Endothelial cell of umbilical vein (primary cell): ENCODE data around the gene HDAC8. TPM values are rescaled to one million over a fixed set of nuclear protein-coding genes. Genes with fewer than 3 reads are reported as not detected.

Source experiments
- BruUV-seq: library from RNA; stranded (reverse); fragments of 400-500 nt; replicated peaks from 2 replicates; lab custom pipeline; 2021; lab: Mats Ljungman, UMichigan
- CTCF ChIA-PET: fragments of 300-600, 350-600 bp; sonication (Branson Sonifier 250); formaldehyde crosslinking; loops from one replicate; lab custom pipeline; 2021; ENCODE audit warnings: antibody characterized with exemption, inconsistent platforms; lab: Charles Lee
- POLR2A ChIA-PET: fragments of 300-600, 350-600 bp; sonication (Branson Sonifier 250); formaldehyde crosslinking; loops from one replicate; lab custom pipeline; 2021; ENCODE audit warnings: antibody characterized with exemption, inconsistent platforms; lab: Charles Lee
- DNase-seq: peaks from one replicate; pipeline ENCODE4 v3.0.0-alpha.2; 2011; ENCODE audit warnings: low read depth, low spot score
- FAIRE-seq: peaks from 2 replicates; lab custom pipeline; 2011; peaks lifted over from hg19 to GRCh38; lab: Jason Lieb, UNC
- H2AFZ ChIP-seq: 2 replicates; pipeline ENCODE4 v1.6.0; 2012; ENCODE audit warnings: low read depth, low read length, control low read depth, inconsistent platforms
- H3K27ac ChIP-seq: 2 replicates; pipeline ENCODE4 v1.5.1; 2011; ENCODE audit warnings: low read depth, mild to moderate bottlenecking, control low read depth, low read length, moderate library complexity; ENCODE audit not compliant: insufficient read depth
- H3K27me3 ChIP-seq, 2 experiments: 2 replicates each; pipeline versions ENCODE4 v1.6.0 to v1.6.1; 2011; ENCODE audit warnings: low read length in 2 of 2, mixed read lengths in 1 of 2; ENCODE audit not compliant: control insufficient read depth in 2 of 2, insufficient read depth in 2 of 2
- H3K36me3 ChIP-seq, 2 experiments: 2 replicates in 1 of 2; 3 replicates in 1 of 2; pipeline ENCODE4 v1.5.1; 2011; ENCODE audit warnings: low read length in 2 of 2, mild to moderate bottlenecking in 1 of 2, moderate library complexity in 1 of 2; ENCODE audit not compliant: control insufficient read depth in 2 of 2, insufficient read depth in 2 of 2; ENCODE audit errors: extremely low read depth in 1 of 2
- H3K4me1 ChIP-seq: 3 replicates; pipeline ENCODE4 v1.5.1; 2011; ENCODE audit warnings: mild to moderate bottlenecking, low read length; ENCODE audit not compliant: control insufficient read depth, insufficient read depth; ENCODE audit errors: extremely low read depth
- H3K4me2 ChIP-seq: 2 replicates; pipeline ENCODE4 v1.6.1; 2011; ENCODE audit warnings: low read length, control low read depth, mixed read lengths; ENCODE audit not compliant: insufficient read depth
- H3K4me3 ChIP-seq, 3 experiments: fragments of 200-600 bp in 1 of 3; sonication (generic), shearing (Covaris generic) in 1 of 3; replicated peaks in 1 of 3; 2 replicates each; pipeline ENCODE4 v1.5.1; 2011 to 2016; ENCODE audit warnings: control low read depth in 3 of 3, low read length in 3 of 3, mild to moderate bottlenecking in 2 of 3, inconsistent platforms in 1 of 3, low read depth in 1 of 3, moderate library complexity in 1 of 3; ENCODE audit not compliant: insufficient read depth in 1 of 3
- H3K79me2 ChIP-seq: 2 replicates; pipeline ENCODE4 v1.6.0; 2012; ENCODE audit warnings: low read length, inconsistent platforms; ENCODE audit not compliant: control insufficient read depth, insufficient read depth
- H3K9ac ChIP-seq: replicated peaks from 2 replicates; pipeline ENCODE3; 2011; ENCODE audit warnings: low read length, control low read depth; ENCODE audit not compliant: insufficient read depth; ENCODE audit errors: extremely low read depth
- H3K9me1 ChIP-seq: replicated peaks from 3 replicates; pipeline ENCODE4 v1.6.0; 2011; ENCODE audit warnings: mild to moderate bottlenecking, low read length; ENCODE audit not compliant: control insufficient read depth, insufficient read depth; ENCODE audit errors: extremely low read depth
- H3K9me3 ChIP-seq: replicated peaks from 2 replicates; pipeline ENCODE4 v1.5.1; 2012; ENCODE audit warnings: low read length, inconsistent platforms; ENCODE audit not compliant: control insufficient read depth, insufficient read depth
- H4K20me1 ChIP-seq: replicated peaks from 2 replicates; pipeline ENCODE3; 2011; ENCODE audit warnings: mild to moderate bottlenecking, low read length; ENCODE audit not compliant: control insufficient read depth, insufficient read depth; ENCODE audit errors: extremely low read depth
- CTCF ChIP-seq, 2 donors: IDR thresholded peaks; 1 replicate in 1 of 2; 2 replicates in 1 of 2; pipeline ENCODE4 v1.5.1; 2011; ENCODE audit warnings: low read length in 2 of 2, mild to moderate bottlenecking in 2 of 2, moderate library complexity in 2 of 2, control low read depth in 1 of 2, inconsistent platforms in 1 of 2, low read depth in 1 of 2; ENCODE audit not compliant: insufficient read depth in 1 of 2; ENCODE audit errors: extremely low read depth in 1 of 2
- EZH2 ChIP-seq: IDR thresholded peaks from 2 replicates; pipeline ENCODE4 v1.6.1; 2012; ENCODE audit warnings: borderline replicate concordance, low read depth, mild to moderate bottlenecking, moderate library complexity, low read length, inconsistent platforms; ENCODE audit not compliant: severe bottlenecking
- POLR2AphosphoS5 ChIP-seq: IDR thresholded peaks from 2 replicates; pipeline ENCODE4 v1.6.1; 2012; ENCODE audit warnings: low read depth, mild to moderate bottlenecking, control low read depth, low read length, moderate library complexity; ENCODE audit not compliant: insufficient read depth
- dilution Hi-C: fragments of 300-500 bp; cut with MboI; formaldehyde crosslinking; loops from one replicate; pipeline ENCODE4 v1.15.0; 2019; ENCODE audit warnings: low sequenced_read_pairs; ENCODE audit not compliant: extremely low pct_ligation_motif_present
- intact Hi-C: fragments of 100-400 bp; cut with micrococcal nuclease; formaldehyde crosslinking; loops from one replicate; pipeline ENCODE4 v1.10.0; 2022
- polyA plus RNA-seq, 4 experiments: library from polyadenylated mRNA; depleted of rRNA in 3 of 4; stranded (reverse) in 3 of 4; unstranded in 1 of 4; fragments of >200 nt; gene quantifications; 2 replicates each; pipeline versions ENCODE4 v1.2.1 to v1.2.3, GENCODE V29; 2011 to 2012; ENCODE audit warnings: missing spikeins in 1 of 4
- total RNA-seq: library from RNA; stranded (reverse); gene quantifications from 2 replicates; pipeline ENCODE4 v1.2.3, GENCODE V29; 2021

HDAC8 gene
- total and polyA plus RNA-seq, 2 donors (not counting 3 experiments of a cell fraction or from before 2014, with no cell fraction given): 17.6 to 37.2 TPM

GRCh38 chrX:72307646-72308051 is 265.0 kb downstream of the HDAC8 start:
- Histone ChIP-seq H2AFZ (no peak overlapping the region), H3K4me2 (peak overlapping the region; percentile 58), H4K20me1 (no peaks in the 10 kb centered on the region), H3K36me3 (no peaks in the 10 kb centered on the region), H3K9ac (no peak overlapping the region), H3K79me2 (no peaks in the 10 kb centered on the region), H3K4me1 (peaks cover 22% of the 10 kb centered on the region), H3K27ac (no peak overlapping the region), H3K9me1 (no peaks in the 10 kb centered on the region), H3K4me3 (no peak overlapping the region), H3K27me3 (peaks cover 38 to 60% of the 10 kb centered on the region in 2 experiments), H3K9me3 (no peaks in the 10 kb centered on the region)
- dilution Hi-C loops (no loop called here), intact Hi-C loops (loop anchor here (2.0 kb wide), 1 partner anchor 31 kb away; the partner anchor contains the start of gene RPS4X)
- ChIA-PET CTCF (interaction anchor here (1.0 to 1.6 kb wide), 2 partner anchors 10 to 238 kb away, joined by 3 to 12 read pairs; no protein-coding TSS in a partner anchor), POLR2A (interaction anchor here (1.4 kb wide), 1 partner anchor 31 kb away, joined by 5 read pairs; the partner anchor contains the start of gene RPS4X)
- BruUV-seq: no TSS peak
- no peak for FAIRE-seq
- no peak for DNase-seq
- TF ChIP-seq EZH2 (peak; percentile 28), POLR2AphosphoS5 (no peak)

- POLR2A ChIA-PET: interaction anchor here (1.4 kb wide), 1 partner anchor 30 kb away, joined by 5 read pairs; the partner anchor contains the start of gene RPS4X
- H2AFZ ChIP-seq: peak overlapping the region; percentile 39
- dilution Hi-C loops: no loop called here
These were observed 265.6 kb downstream of the HDAC8 start for GRCh38 chrX:72306851-72307645.

More at GRCh38 chrX:72306851-72307645, 265.6 kb downstream of the HDAC8 start:
- Histone ChIP-seq H3K27me3 (peaks cover 44 to 62% of the 10 kb centered on the region in 2 experiments), H3K4me2 (peak overlapping the region; percentile 58), H3K9me1 (no peaks in the 10 kb centered on the region), H3K27ac (no peak overlapping the region), H3K36me3 (no peaks in the 10 kb centered on the region), H3K79me2 (no peaks in the 10 kb centered on the region), H3K9me3 (no peaks in the 10 kb centered on the region), H3K4me3 (peak overlapping the region; percentile 20 to 43 (median 37)), H4K20me1 (no peaks in the 10 kb centered on the region), H3K4me1 (peaks cover 22% of the 10 kb centered on the region), H3K9ac (no peak overlapping the region)
- no TSS peak for BruUV-seq
- CTCF ChIA-PET: interaction anchor here (1.0 to 1.6 kb wide), 3 partner anchors 9 to 239 kb away, joined by 3 to 12 read pairs (median 5); partner anchors contain the start of gene RPS4X
- FAIRE-seq (peak; percentile 96), DNase-seq (peak; percentile 64)
- intact Hi-C loops: loop anchor here (2.0 kb wide), 1 partner anchor 30 kb away; the partner anchor contains the start of gene RPS4X
- peak; percentile 73 for TF ChIP-seq EZH2
- TF ChIP-seq POLR2AphosphoS5: no peak
- no peak for TF ChIP-seq CTCF (IDR thresholded peaks at IDR 0.05; ENCODE audit: extremely low read depth in 1 of 2, insufficient read depth in 1 of 2, low read depth in 1 of 2, low read length in 2 of 2)
